Dedifferentiated amniotic fluid mesenchymal stem cell (primary cell): ENCODE data around the gene CGRRF1.

Experiments
- DNase-seq: peaks from one replicate; pipeline ENCODE4 v3.0.0-alpha.2; 2016; ENCODE audit errors: extremely low spot score

The CGRRF1 gene

DNA sequence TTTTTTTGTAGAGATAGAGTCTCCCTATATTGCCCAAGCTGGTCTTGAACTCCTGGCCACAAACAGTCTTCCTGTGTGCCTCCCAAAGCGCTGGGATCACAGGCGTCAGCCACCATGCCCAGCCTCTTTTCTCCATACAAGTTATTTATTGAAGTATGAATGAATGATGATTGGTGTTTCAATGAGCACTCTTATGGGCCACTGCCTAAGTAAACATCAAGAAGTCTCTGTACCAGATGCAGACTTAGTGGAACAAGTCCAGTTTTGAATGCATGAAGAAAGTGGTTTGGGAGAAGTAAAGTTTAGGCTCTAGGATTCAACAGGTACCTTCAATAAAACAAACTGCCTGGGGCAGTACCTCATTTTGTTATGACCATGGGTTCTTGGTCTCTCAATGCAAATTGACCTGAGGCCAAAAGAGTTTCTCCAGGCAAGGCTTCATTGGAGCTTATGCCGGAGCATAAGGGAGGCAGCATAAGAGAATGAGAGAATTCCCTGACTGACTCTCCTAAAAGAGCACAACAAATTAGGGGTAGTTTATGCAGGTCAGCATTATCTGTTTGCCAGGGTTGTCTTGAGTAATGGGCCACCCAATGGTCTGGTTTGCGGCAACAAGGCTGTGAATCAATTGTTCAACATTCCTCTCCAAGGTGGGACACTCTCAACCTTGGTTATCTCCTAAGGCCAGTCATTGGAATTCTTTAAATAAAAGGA is 19.8 kb upstream of the CGRRF1 start:
- no peak for DNase-seq

DNA sequence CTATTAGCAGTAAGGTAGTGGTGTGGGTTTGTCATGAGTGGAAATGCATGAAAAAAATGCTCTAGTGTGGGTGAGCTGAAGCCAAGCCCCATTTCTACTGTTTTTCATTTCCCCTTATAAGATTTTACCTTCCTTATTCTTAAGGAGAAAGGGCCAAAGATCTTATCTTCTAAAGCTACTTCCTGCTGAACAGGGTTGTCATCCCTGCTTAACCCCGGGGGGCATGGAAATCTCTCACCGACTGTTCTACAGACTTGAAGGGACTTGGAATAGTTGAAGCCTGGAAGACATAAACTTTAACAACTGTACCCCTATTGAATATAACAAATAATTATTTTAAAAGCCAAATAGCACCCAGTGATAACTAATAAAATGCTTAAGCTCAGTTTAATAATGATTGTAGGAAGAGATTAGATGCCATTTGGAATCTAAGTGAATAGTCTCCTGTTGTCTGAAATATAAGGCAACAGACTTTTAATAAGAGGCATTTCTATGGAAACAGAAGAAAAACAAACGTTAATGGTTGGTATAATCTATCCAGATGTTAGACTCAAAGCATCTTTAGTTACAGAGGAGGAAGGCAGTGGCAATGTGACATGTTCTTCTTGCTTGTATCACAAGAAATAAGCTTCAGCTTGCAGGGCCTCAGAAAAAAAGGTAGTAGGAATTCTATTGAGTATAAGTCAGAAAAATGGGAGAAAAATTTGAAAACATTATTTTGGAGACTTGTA is 19.1 kb upstream of the CGRRF1 start:
- no peak for DNase-seq

DNA sequence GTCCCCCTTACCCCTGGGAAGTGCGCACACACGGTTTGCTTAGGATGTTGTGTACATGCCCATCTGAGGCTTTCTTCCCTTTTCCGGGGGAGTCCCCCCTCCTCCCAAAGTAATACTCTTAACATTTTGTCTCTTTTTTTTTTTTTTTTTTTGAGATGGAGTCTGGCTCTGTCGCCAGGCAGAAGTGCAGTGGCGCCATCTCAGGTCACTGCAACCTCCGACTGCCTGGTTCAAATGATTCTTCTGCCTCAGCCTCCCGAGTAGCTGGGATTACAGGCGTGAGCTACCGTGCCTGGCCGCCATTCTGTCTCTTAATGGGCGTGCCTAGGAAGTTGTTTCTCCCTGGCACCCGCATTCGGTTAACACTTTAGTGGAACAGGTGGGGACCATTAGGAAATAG is 16.4 kb upstream of the CGRRF1 start:
- DNase-seq = no peak

DNA sequence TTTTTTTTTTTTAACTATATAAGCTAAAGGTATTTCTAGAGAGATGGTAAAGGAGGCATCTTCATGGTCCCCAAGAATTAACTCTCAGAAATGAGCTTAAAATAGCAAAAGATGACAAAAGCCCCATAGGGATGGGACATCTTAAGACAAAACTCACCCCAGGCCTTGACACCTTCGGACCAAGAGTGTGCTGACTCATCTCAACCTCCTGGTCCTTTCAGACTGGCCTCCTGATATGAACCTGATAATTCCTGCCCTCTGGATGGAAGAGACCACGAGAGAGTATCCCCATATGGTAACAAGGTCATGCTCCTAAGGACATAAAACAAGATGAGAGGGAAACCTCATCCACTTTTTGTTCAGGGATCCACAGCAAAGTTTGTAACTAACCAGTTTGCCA is 12.5 kb upstream of the CGRRF1 start:
- no peak for DNase-seq

DNA sequence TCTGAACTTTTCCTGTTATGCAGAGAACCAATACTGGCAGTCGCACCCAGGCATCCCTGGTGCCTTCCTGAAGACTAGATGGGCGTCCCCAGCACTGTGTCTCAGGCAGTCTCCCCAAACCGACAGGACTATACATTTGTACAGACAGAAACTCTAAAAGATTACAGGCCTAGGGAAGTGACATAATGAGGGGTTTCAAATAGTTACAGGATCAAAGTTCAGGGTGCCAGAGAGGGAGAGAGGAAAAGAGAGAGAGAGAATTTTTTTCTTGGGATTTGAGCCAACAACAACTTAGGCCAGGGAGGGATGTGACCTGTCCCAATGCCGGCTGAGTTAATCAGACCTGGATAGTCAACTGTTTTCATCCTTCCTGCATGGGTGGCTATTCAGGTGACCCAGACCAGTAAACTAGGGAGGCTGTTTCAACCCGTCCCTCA is 11.6 kb upstream of the CGRRF1 start:
- no peak for DNase-seq

DNA sequence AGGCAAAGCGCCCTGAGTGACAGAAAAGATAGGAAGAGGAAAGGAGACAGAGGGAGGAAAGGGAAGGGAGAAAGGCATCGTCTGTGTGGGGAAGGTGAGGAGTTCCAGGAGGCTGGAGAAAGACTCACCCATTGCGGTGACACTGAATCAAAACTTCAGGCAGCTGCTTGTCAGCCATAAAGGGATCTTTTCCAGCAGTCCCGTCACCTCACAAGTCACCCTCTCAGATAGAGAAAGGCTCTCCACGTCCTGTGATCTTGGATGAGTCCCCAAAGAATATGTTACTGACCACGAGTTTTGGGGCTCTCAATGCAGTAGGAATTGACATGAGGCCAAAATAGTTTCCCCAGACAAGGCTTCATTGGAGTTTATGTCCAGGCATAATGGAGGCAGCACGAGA is 11.1 kb upstream of the CGRRF1 start:
- DNase-seq = no peak

DNA sequence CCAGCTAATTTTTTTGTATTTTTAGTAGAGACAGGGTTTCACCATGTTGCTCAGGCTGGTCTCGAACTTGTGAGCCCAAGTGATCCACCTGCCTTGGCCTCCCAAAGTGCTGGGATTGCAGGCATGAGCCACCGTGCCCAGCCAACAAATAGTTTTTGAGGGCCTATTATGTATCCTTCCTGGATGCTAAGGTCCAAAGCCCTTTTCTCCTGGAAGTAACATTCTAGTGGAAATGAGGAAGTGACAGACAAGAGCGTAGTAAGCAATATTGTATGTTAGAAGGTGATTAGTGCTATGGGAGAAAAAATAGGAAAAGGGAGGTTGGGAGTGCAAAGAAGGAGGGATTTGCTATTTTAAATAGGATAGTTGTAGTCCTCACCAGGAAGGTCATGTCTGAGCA is 9.0 kb upstream of the CGRRF1 start:
- no peak for DNase-seq

DNA sequence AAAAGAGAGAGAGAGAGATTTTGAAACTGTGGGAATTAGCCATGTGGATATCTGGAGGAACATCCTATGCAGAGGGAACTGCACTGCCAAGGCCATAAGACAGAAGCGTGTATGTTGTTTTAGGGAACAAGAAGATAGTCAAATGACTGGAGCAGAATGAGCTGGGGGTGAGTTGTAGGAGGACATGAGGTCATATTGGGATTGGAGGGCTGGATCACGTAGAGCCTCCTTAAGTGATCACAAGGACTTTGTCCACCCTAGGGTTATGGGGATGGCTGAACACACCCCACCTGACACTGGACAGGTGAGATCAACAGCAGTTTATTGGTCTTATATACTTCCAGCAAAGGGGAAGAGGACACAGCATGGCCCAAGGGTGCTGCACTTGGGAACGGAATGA is 8.2 kb upstream of the CGRRF1 start:
- DNase-seq = no peak

DNA sequence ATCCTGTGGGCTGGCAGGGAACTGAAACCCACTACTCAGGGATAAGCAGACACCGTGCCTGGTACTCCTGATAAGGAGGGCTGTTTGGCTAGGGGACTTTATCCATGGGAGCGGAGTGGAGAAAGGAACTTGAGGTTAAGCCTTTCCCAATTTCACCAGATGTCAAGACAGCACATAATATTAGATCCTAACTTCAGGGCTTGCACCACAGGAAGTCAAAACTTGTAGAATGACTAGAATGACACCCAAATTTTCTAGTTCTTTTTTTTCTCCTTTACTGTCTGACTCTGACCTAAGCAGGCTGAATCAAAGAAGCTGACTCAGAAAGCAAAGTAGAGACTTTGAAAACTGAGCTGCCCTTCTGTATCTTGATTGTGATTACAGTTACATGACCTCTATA is 7.1 kb upstream of the CGRRF1 start:
- no peak for DNase-seq

DNA sequence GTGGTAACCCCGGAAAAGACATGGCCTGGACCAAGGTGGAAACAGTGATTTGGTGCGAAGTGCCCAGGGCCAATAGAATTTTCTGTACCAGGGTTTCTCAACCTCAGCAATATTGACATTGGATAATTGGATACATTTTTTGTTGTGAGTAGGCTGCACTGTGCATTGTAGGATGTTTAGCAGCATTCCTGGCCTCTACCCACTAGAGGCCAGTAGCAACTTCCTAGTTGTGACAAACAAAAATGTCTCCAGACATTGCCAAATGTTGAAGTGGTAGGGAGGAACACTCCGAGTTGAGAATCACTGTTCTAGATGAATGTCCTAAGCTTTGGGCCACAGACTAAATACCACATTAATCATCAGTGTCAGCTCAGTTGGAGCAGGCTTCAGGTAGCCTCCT is 6.2 kb upstream of the CGRRF1 start:
- peak; percentile 45 for DNase-seq

DNA sequence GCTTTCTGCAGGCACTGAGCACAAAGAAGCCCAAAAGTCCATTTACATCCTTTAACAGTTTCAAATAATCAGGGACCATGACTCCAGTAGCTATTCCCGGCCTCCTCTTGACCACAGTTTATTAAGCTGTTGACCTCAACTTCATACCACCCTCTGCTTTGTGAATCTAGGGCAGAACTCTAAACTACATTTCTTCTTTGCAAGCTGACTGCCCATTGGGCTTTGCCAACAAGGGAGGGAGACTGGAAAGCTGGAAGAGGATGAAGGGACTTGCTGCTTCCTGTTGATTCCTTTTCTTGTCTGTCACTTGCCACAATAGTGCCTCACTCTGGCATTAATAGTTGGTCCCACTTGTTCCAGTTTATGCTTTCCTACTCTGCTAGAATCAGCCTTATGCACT is 2.7 kb downstream of the CGRRF1 start:
- no peak for DNase-seq

DNA sequence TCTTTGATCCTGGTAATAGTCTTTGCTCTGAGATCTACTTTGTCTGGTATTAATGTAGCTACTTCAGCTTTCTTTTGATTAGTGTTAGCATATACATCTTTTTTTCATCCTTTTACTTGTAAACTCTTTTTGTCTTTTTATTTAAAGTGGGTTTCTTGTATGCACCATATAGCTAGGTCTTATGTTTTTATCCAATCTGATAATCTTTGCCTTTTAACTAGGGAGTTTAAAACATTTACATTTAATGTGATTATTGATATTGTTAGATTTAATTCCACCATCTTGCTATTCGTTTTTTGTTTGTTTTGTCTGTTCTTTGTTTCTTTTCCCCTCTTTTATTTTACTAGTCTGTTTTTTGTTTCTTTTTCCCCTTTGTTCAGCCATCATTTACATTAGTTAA is 6.0 kb downstream of the CGRRF1 start:
- DNase-seq = no peak

DNA sequence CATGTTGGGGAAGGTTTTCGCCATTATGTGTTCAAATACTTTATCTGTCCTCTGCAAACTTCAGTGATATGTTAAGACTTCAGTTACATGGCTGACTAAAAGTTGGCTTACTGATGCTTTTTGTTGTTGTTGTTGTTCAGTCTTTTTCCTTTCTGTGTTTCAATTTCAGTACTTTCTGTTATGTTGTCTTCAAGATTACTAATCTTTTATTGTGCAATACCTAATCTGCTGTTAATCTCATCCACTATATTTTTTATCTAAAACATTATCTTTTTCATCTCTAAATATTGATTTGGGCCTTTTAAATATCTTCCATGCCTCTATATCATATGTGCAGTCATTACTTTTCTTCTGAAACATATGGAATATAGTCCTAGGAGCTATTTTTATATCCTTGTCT is 7.0 kb downstream of the CGRRF1 start:
- DNase-seq = no peak

DNA sequence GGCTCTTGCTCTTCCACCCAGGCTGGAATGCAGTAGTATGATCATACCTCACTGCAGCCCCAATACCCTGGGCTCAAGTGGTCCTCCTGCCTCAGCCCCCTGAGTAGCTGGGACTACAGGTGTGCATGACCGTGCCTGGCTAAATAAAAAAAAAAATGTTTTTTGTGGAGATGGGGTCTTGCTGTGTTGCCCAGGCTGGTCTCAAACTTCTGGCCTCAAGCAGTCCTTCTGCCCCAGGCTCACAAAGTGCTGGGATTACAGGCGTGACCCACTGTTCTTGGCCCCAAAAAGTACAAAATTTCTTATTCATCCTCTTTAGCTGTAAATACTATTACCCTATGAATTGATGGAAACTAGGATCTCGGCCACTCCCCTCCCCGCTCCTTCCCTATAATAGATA is 14.7 kb downstream of the CGRRF1 start:
- no peak for DNase-seq

DNA sequence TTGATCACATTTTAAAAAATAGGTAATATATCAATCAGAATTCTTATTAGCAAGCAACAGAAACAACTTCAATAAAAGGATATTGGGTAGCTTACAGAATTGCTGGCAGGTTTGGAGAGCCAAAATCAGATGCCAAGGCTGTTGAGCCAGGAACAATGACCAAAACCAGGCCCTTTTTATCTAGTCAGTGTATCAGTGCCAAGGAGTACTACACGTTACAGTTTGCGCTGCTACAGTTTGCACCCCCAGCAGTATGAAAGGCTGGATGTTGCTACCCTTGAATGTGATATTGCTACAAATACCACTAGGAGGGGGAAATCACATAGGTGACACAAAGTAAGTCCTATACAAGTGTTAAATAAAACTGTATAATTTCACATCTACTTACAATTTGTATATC is 19.3 kb downstream of the CGRRF1 start:
- DNase-seq = no peak

DNA sequence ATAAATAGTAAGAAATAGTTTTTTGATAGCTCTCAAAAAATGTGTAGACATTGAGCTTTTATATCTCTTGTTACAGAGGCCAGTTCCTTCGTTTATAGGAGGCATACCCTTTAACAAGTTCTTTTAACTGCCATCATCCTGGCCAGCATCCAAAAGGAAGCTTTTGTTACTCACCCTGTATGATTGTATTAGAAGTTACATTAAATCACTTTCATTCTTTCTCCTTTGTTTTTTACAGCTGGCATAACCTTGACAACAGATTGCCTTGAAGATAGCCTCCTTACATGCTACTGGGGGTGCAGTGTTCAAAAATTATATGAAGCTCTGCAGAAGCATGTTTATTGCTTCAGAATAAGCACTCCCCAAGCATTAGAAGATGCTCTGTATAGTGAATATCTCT is 20.1 kb downstream of the CGRRF1 start:
- no peak for DNase-seq

DNA sequence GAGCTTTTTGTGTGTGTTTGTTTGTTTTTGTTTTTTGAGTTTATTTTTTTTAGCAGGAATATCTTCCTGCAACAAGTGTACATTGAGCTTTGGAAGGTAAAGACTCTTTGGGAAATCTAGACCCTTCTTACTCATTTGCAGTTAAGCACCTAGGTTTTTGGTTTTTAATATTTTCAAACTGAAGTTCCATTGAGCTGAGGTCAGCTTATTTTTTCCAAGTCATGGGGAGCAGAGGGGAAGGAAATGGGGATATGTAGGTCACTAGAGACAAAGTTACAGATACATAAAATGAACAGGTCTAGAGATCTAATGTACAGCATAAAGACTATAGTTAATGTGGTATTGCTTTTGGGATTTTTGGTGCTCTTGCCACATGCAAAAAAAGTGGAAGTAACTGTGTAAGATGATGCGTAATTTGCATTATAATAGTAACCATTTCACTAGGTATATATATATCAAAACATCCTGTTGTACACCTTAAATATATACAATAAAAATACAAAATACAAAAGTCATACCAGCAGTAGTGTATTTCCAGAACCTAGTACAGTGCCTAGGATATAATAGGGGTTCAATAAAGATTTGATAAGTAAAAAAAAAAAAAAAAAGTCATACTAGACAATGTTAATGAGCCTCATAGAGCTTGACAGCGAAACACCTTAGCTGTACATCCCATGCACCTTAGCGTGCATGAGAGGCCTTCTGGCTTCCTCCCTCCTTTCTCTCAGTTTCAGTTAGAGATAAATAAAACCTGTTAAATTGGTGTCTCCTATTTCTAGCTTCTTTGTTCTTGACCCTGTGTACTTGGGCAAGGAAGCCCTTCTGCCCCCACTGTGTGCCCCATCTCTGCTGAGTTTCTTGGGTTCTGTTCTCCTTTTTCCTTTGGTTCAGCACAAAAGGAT is 22.7 kb downstream of the CGRRF1 start:
- no peak for DNase-seq

DNA sequence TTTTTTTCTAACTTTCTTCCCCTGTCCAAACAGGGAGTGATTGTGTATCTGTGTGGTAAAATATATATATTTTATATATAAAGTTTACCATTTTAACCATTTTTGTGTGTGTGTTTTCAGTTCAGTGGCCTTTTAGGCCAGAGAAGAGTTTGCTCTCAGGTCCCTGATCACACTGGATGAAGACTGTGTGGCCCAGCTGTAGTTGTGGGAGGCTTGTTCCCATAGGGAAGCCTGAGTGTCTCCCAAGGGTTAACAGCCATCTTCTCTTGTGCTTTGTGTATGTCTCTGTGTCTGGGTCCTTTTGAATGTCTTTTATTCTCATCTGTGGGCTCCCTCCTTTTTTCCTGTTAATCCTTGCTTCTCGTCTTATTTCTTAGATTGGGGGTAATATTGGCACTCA is 23.4 kb downstream of the CGRRF1 start:
- DNase-seq = no peak

DNA sequence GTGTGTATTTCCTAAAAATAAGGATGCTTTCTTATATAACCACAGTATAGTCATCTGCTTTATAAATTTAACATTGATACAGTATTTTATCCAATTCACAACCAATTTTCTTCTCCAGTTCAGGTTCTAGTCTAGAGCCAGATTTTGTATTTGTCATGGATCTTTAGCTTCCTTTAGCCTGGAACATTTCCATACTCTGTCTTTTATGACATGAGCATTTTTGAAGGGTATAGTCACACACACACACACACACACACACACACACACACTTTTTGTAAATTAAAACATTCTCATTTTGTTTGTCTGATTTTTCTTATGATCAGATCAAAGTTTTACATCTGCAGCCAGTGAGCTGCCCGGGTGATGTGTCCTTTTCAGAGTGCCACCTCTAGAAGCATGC is 25.4 kb downstream of the CGRRF1 start:
- DNase-seq = no peak

DNA sequence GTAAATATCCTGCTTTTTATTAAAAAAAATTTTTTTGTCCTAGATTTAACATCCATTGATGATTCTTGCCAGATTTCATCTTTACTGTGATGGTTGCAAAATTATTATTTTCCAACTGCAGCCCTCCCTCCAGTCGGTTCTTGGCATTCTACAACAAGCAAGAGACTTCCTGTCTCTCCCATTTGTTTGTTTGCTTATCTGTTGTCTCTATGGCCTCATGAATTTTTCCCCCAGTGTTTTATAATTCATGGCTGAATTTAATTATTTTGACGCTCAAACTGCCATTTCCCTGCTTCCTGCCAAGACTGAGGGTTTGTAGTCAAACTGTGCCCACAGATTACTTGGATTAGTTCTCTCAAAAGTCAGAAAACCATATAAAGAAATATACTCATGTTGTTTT is 25.9 kb downstream of the CGRRF1 start:
- DNase-seq = no peak

DNA sequence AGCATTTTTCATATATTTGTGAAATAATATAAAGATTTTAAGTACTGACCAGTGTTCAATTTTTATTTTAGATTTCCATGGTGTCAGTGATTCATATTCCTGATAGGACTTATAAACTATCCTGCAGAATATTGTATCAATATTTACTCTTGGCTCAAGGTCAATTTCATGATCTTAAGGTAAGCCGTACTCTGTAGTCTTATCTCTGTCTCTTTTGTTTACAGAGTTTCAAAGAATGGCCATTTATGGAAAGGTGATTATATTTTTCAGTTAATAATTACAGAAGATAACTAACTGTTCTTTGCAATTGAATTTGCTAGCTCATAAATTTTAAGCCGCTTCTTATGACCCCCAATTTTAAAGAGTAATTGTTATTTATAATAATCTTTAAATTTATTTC is 27.9 kb downstream of the CGRRF1 start:
- DNase-seq = no peak

DNA sequence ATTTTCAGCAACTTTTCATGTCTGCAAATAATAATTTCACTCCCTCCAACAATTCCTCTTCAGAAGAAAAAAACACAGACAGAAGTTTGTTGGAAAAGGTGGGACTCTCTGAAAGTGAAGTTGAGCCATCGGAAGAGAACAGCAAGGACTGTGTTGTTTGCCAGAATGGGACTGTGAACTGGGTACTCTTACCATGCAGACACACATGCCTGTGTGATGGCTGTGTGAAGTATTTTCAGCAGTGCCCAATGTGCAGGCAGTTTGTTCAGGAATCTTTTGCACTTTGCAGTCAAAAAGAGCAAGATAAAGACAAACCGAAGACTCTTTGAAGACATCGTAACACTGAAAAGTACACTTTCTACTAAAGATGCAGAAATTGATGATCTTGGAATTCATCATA is 28.3 kb downstream of the CGRRF1 start:
- no peak for DNase-seq

DNA sequence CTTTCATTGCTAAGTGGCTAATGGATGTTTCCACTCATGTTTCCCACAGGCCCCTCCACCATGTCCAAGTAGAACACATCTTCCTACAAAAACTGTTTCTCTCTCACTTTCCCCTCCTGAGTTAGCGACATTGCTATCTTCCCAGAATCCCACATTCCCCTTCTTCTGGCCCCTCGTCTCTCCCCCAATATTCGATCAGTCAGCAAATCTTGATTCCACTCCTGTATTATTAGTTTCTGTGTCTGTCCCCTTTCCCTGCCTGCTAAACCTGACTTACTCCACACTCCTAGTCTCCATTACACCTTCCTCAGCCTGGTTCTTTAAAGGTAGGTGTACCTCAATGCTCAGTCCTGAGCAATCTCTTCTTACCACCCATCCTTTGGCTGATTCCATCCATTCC is 37.9 kb downstream of the CGRRF1 start:
- DNase-seq = no peak
